GM21723 (cell line): ENCODE measurements around the gene GRIK3.
"Not testable (repeated sequence)": the region's sequence is repeated elsewhere in the genome, so short reads cannot be mapped to it uniquely, and the experiment has no call there.

Experiments used
- ATAC-seq: cut with Tn5 transposase; IDR thresholded peaks from one replicate; pipeline ENCODE4 v1.9.1; 2021; ENCODE audit warnings: mild to moderate bottlenecking, moderate library complexity; ENCODE audit not compliant: unreplicated experiment

Gene GRIK3

DNA sequence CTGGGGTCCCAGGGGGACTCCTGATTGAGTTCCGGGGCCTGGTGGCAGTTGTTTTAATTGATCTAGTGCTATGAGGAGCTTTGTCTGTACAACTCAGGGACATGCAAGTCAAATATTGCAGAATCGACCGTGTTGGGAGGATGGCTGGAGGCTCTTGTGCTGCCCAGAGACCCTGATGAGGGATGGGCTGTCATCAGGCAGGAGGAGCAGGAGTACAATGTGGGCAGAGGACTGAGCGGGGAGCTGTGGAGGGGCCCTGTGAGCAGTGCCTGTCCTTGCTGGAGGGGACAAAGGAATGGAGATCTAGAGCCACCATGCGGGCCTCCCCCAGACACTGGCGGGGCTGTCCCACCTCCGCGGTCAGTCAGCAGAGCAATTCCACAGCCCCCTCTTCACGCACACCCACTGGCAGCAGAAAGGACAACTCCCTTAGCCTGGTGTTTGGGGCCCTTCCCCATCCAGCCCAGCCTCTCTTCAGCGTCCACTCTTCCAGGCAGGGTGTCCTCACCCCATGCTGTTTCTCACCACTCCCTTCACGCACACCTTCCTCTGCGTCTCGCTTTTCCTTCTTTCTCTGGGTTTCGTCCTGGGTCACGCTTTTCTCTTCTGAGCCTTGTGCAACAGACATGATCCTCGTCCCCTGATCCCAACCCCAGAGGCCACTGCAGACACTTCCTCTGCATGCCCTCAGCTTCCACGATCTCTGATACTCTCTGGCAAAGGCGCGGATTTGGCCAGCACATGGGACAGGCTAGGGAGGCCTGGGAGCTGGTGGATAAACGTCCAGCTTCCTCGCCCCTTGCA lies 122.6 kb downstream of the GRIK3 start:
- ATAC-seq = no peak

DNA sequence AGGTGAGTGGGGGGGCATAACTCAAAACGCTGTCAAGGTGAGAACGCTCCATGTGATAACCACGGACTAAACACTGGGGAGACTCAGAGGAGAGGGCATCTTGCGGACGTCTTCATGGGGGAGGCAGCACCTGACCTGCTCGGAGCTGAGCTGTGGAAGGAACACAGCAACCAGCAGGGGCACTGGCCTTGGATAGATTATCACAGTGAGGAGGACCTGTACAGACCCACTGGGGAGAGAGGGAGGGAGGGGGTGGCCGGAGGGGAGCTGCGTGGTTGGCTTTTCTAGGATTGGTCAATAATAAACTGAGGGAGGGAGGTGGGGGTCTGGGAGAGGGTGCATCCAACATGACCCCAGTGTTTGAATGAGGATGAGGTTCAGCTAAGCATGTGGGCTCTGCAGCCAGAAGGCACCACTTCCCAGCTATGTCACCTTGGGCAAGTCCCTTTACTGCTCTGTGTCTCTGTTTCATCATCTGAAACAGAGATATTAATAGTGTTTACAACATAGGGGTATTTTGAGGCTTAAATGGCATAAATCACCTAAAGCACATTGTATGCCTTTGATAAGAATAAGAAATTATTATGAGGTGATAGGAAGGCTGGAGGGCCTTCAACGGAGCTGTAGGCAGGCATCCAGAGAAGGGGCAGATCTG lies 123.3 kb downstream of the GRIK3 start:
- no peak for ATAC-seq

DNA sequence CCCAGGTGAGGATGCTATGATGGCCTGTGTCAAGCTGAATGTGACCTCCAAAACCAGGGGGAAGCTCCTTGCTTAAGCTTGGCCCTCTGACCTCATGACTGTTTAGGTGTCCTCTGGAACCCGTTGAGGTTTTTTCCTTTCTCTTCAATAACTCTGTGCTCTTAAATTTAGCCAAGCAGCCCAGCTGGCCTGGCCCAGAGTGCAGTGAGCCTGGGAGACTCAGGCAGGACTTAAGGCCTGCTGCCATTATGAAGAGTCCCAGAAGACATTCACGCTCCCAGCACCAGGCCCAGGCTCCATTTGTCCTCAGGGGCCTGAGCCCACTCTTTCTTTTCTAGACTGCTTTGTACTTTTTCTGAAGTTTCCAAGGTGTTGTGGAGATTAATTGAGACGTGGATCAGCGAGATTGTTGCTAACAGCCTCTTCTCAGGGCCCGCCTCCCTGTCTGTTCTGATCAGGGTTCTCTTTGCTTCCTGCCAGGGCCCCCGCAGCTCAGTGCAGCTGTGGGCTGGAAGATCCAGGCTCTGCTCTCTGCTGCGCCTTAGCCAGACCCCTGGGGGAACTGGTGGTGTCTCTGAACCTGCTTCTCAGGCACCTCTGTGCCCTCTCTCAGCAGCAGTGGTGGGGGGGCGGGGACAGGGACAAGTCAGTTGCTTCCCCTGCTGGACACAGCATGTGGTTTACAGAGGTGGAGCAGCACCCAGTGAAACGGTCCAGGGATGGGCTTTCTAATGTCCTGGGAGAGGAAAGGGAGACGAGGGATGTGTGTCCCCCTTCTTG lies 124.2 kb downstream of the GRIK3 start:
- no peak for ATAC-seq

DNA sequence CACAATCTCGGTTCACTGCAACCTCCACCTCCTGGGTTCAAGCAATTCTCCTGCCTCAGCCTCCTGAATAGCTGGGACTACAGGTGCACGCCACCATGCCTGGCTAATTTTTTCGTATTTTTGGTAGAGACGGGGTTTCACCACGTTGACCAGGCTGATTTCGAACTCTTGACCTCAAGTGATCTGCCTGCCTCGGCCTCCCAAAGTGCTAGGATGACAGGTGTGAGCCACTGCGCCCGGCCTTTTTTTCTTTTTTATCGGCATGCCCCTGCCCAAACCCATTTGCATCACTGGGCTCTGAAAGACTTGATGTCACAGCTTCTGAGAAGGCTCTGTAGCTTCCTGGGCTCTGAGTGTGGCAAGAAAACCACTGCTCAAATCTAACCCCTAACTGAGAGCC lies 125.0 kb downstream of the GRIK3 start:
- not testable (repeated sequence) for ATAC-seq

DNA sequence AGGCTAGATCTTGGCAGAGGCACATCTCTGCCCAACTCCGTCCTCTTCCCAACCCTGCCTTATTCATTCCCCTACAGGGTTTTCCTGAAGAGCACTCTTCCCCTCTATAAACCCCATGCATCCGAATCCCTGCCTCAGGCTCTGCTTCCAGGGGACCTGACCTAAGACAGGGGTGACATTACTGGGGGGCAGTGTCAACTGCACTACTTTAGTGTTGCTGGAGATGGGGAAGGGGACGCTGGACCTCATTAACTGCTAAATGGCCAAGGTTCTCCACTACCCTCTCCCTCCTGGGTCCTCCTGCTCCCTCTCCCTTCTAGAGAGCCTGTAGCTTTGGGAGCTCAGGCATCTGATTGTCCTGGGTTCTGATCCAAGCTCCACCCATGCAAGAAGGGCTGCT lies 126.2 kb downstream of the GRIK3 start:
- no peak for ATAC-seq

DNA sequence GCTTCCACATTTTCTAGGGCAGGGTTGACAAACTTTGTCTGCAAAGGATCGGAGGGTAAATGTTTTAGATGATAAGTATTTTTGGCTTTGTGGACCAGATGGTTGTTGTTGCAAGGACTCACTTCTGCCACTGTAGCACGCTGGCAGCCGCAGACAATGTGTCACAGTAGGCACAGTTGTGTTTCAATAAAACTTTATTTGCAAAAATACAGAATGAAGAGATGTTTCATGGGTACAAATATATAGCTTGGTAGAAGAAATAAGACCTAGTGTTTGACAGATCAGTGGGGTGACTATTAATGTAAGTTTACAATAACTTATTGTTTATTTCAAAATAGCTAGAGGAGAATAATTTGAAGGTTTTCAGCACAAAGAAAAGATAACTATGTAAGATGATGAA lies 127.8 kb downstream of the GRIK3 start:
- ATAC-seq = no peak

DNA sequence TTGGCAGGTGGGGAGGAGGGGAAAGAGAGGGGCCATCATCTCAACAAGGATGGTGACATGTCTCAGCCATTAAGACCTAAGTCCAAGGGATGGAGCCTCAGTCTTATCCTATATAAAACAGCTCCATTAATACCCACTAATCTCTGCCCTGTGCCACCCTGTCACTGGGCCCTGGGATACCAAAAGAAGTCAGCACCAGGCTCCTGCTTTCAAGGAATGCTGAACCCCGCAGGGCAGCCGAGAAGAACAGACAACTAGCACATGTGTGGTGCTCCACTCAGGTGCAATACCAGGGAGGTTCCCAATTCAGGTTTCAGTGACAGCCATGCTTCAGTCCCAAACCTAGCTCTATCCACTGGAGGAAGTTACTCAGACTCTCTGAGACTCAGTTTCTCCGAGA lies 128.4 kb downstream of the GRIK3 start:
- ATAC-seq = no peak

DNA sequence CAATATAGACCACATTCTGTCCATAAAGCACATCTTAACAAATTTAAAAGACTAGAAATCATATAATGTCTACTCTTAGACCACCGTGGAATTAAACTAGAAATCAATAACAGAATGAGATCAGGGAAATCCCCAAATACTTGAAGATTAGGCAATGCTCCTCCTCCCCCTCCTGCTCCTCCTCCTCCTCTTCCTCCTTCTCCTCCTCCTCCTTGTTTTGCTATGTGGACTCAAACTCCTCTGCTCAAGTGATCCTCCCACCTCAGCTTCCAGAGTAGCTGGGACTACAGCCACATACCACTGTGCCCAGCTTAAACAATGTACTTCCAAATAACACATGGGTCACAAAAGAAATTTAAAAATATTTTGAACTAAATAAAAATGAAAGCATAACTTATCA lies 134.2 kb downstream of the GRIK3 start:
- no peak for ATAC-seq

DNA sequence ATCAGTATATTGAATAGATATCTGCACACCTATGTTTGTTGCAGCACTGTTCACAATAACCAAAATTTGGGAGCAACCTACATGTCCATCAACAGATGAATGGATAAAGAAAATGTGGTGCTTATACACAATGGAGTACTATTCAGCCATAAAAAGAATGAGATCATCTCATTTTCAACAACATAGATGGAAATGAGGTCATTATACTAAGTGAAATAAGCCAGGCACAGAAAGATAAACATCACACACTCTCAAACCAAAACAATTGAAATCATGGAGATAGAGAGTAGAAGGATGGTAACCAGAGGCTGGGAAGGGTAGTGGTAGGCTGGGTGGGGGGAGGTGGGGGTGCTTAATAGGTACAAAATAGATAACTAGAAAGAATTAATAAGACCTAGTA lies 136.5 kb downstream of the GRIK3 start:
- not testable (repeated sequence) for ATAC-seq

DNA sequence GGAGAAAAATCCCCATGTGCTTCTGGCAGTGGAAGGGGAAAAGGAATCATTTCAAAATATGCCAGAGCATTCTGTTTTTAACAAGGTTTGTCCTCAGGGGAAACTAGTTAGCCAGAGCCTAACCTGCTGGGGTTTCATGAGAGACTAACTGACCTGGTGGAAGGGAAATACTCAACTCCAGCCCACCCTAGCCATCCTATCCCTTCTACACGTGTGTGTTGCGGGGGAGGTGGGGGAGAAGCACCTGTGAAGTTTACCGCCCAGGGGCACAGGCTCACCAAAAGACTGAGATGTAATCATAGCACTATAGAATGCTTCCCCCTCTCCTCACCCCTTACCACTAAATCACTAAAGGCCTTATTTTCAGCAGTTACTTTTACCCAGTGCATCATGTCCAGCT lies 139.5 kb downstream of the GRIK3 start:
- no peak for ATAC-seq

DNA sequence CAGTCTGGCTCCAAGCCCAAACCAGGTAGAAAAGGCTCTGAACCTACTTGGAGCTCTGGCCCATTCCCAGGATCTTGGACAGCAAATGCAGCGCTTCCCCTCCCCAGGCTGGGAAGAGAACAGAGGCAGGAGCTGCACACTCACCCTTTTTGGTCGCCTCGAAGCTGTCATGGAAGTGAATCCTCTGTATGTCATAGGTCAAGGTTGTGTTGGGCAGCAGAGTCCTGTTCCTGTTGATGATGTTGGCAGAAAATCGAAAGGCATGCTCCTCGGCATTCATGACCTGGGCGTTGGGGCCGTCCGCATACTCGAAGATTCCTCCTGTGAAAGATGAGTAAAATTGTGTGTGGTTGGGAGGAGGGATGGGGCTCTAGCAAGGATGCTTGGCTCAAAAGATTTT lies 143.5 kb downstream of the GRIK3 start:
- ATAC-seq = no peak

DNA sequence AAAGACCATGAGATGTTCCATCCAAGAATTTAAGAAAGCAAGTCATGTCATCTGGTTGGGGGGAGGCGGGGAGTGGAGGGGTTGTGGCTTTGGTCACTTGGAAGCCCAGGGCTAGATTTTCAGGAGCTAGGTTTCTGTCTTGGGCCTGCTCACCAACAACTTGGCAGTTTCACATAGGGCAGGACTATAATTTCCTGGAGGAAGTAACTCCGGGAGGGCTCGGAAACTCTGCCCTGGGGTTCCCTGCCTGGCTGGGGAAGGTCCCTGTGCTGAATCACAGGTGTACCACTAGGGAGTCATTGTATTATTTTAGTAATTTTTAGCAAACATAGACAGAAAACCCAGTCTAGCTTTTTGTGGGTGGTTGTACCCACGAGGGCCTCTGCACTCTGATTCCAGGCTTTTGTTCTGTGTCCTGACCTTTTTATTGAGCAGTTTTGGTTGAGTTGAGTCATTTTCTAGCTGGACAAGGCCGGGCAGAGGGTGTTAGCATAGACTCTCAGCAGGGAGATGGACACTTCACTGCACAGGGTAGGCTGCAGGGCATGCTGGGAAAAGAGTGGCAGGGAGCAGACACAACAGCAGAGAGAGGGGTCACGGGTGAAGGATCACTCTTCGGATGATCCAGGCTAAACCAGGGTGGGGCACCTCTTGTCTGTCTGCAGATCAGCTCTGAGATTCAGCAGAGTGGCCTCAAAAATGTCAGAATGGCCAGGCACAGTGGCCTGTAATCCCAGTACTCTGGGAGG lies 144.7 kb downstream of the GRIK3 start:
- ATAC-seq = no peak

DNA sequence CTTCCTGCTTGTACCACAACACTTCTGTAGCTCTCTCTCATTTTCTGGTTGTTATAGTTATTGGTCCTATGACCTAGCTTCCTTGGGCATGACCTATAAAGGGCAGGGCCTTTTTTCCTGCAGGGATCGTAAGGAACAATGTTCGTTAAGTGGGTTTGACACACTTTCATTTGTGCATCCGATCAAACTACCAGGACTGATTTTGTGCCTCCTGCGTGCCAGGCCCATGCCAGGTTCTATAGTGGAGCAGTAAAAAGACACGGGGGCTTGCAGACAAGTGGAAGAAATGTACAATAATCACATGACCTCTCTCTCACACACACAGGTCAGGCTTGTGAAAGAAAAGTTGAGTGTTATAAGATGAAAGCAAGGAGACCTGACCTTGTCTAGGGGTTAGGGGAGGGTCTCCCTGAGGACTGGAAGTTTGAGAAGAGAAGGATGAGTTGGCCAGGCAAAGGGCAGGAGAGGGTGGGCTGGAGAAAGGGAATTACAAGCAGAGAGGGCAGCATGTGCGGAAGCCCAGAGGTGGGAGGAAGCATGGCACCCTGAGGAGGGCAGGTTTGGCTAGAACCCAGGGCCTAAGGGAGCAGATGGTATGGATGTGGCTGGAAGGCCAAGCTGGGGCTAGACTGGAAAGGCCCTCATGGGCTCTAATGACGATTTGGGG lies 145.4 kb downstream of the GRIK3 start:
- ATAC-seq = no peak

DNA sequence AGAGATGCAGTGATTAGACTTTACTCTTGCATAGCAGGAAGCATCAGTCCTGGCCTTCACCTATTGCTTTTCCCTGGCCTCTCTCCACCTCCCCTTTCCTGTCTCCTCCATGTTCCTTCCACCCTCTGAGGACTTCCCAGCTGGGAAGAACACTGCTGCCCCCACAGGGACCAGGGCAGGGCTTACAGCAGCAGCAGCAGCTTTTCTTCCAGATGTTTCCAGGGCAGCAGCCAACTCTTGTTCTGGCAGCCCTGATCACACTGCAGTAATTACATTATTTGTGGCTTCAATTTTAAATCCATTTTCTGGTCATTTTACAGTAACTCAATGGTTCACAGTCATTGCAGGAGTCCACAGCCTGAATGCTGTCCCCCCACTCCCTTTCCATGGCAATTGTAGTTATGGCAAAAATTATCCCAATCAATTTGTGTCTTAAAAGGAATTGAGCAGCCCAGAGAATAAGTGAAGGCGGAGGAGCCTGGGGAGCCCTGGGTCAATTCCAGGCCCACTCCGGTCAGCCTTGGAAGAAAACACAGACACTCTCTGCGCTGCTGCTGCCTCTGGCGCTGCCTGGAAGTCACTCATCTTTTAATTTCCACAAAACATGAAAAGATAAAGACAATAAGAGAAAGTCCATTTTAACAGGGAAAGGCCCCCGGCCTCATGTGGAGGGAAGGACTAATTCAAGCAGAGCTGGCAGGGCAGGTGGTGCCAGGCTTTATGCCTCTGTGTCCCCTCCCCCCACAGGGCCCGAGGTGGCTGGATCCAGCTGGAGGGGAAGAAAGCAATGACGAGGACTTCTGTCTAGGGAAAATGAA lies 148.6 kb downstream of the GRIK3 start:
- ATAC-seq = no peak

DNA sequence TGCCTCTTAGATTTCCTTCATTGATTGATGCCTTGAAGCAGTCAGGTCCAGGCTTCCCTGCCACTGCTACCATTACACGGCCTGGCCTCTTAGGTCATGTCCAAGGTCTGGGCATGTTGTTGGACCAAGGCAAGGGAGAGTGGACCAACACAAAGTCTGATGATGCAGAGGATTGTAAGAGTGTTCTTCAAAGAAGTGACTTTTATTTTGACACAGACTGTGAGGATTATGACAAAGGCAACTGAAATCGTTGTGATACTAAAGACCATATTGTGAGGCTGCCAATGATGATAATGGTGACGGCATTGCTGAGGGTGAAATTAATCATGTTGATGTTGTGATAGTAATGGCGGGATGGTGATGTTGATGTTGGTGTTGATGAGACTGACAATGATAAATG lies 149.5 kb downstream of the GRIK3 start:
- ATAC-seq = no peak

DNA sequence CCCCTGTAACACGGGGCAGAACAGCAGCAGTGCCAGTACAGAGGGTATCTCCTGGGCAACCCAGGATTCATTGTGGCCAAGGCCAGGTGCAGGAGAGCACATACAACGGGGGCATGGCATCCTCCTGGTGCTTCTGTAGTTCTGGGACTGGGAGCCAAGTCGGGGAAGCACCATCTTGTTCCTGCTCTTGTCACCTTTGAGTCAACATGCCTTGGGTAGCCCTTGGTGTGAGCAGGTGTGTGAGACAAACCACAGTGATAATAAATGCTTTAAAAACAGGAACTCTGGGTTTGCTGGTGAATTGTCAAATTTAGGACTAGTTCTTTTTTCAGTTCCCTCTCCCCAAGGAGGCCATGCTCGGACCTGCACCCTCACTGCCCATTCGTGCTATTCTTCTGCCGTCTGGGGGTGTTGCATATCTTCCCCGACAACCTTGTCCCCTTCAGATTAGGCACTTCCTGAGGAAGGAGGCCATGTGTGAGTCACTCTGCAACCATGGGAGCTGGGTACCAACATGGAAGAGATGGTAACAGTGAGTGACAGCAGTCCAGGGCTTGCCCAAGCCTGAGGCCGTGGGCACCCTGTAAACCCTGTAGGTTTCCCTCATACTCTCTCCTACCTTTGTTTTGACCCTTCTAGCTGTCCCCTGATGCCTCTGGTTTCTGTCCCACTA lies 150.2 kb downstream of the GRIK3 start:
- ATAC-seq = no peak

DNA sequence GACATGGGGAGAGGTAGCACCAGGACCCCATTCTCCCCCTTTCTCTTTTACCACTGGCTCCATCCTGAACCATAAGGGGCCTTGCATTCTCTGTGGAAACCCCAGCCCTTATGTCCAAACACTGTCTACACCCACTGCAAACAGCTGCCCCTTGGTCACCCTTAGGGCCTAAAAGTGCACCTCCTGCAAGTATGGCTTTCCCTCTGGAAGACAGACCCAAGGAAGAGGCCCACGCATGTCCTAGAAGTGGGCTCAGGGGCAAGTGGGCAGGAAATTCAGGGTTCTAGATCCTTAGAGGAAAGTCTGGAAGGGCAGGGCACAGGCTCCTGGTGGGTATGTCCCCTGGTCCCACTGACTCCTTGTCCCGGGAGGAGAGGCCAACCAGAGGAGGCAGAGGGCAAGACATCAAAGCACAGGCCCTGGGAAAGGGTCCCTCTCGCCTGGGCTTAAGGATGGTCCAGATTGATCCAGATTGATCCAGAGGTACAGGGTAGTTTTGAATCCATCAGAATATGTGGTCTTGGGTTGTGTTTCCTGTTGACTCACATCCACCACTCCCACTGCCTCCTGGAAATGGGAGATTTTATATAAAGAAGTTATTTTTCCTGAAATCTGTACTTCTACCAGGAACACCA lies 150.9 kb downstream of the GRIK3 start:
- ATAC-seq = no peak

DNA sequence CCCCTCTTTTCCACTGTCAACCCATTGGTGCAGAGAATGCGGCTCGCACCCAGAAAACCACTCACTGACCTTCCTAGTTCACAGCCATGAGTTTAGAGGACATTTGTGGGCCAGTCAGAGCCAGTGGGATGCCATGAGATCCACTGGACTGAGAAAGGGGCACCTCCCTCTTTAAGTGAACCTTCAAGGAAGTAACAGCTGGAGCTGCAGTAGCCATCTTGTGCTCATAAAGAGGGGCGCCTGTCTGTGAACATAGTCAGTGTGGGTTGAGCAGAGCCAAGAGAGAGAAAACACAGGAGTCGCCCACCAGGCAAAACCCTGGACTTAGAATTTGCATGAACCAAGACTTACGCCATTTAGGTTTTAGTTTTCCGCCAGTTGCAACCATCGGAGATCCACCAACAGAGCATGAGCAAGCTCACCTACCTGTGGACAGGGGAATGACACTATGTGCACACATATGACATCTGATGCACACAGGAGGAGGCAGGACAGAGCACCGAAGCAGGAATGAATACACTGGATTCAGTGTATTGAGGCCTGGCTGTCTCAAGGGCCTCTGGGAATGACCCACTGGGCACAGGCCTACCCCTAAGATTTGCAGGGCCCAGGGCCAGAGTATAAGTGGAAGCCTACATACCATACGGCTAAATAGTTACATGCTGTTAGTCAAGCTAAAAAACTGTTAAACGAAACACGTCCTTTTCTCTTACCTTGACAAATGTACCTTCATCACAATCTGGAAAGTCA lies 151.6 kb downstream of the GRIK3 start:
- ATAC-seq = no peak
